ENCODE measurements around the gene RASA3. TPM values are rescaled to one million over a fixed set of nuclear protein-coding genes. Genes with fewer than 3 reads are reported as not detected.

RASA3 gene
- total RNA-seq, 4 donors from 2014 or later = 4.4 to 15.6 (median 8.5) TPM

DNA sequence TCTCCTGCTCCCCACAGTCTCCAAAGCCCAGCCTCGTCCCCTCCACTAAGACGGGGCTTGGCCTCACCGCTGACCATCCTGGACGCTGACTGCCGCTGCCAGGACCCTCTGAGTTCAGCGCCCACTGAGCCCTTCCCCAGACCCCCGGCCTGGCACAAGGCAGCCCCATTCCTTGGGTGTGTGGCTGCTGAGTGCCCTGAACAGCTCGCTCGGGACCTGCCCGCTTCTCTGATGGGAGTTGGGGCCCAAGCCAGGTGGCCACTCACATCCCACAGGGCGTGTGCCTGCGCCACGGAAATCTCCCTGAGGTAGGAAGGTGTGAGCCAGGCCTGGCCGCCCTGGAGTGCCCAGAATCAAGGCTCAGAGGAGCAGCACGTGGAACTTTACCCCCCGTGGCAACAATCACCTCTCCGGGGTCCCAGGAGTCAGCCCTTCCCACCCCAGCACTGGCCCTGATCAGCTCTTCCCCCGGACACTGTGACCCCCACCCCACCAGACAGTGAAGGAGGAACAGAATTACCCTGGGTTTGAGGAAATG is 179.4 kb downstream of the RASA3 start:
- in situ Hi-C loops (cut with MboI; ENCODE audit: low pct_ligation_motif_present in 1 of 4, low pct_unique_long_range_greater_than_20kb in 1 of 4, low sequenced_read_pairs in 3 of 4) = no loop called here
- intact Hi-C loops (cut with DNase I; ENCODE audit: low total_unique reads) = no loop called here
- H3K36me3 ChIP-seq = no peaks in the 10 kb centered on the region
- TF ChIP-seq EP300 (IDR thresholded peaks at IDR 0.05; ENCODE audit: low read depth) = no peak
- no peak for TF ChIP-seq POLR2AphosphoS5 (IDR thresholded peaks at IDR 0.05)
- TF ChIP-seq, protein P1, sequence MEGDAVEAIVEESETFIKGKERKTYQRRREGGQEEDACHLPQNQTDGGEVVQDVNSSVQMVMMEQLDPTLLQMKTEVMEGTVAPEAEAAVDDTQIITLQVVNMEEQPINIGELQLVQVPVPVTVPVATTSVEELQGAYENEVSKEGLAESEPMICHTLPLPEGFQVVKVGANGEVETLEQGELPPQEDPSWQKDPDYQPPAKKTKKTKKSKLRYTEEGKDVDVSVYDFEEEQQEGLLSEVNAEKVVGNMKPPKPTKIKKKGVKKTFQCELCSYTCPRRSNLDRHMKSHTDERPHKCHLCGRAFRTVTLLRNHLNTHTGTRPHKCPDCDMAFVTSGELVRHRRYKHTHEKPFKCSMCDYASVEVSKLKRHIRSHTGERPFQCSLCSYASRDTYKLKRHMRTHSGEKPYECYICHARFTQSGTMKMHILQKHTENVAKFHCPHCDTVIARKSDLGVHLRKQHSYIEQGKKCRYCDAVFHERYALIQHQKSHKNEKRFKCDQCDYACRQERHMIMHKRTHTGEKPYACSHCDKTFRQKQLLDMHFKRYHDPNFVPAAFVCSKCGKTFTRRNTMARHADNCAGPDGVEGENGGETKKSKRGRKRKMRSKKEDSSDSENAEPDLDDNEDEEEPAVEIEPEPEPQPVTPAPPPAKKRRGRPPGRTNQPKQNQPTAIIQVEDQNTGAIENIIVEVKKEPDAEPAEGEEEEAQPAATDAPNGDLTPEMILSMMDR (IDR thresholded peaks at IDR 0.05) = no peak
- no peak for TF ChIP-seq POLR2A (IDR thresholded peaks at IDR 0.05)
- no peaks in the 10 kb centered on the region for H3K27me3 ChIP-seq
- no peaks in the 10 kb centered on the region for H3K9me3 ChIP-seq
- WGBS, 2 donors (ENCODE audit: low coverage in 1 of 2) = 91% methylated on average over 17 of the region's 18 CpGs; no CpG with 5 or more reads in 1 of the 2 donors
- DNase-seq = no peak
- H3K27ac ChIP-seq = no peak overlapping the region
- peaks cover 0 to 7% (median 4%) of the 10 kb centered on the region in 4 donors for H3K4me1 ChIP-seq
- no peak overlapping the region for H3K4me3 ChIP-seq

DNA sequence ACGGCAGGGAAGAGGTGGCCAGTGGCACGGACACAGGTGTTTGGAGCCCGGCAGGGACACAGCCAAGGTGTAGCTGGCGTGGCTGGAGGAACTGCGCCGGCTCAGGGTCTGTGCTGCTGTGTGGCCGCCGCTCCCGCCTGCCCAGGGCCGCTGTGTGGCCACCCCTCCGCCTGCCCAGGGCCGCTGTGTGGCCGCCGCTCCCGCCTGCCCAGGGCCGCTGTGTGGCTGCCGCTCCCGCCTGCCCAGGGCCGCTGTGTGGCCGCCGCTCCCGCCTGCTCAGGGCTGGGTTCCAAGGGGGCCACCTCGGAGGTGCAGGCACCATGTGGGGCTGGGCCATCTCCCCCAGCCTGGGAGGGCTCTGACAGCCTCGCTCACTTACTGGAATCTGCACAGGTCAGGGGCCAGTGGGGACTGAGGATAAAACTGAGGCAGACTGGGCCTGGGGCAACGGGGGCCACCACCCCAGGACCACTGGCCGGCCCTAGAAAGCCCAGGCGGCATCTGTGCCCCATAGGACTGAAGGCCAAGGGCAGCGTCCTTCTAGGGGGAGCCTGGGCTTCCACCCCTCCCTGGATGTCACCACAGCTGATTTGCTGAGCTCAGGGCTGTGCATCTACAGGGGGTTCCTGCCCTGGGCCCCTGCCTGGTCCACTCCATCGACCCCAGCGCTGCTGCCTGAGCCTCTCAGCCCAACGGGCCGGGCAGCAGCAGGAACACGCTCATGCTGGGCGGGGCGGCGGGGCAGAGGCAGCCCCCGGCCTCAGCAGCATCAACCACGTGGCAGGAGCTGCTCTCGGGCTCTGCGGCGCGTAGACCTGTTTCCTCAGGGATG is 180.1 kb downstream of the RASA3 start:
- no peak for DNase-seq
- Histone ChIP-seq H3K27me3 (no peaks in the 10 kb centered on the region), H3K4me3 (no peak overlapping the region), H3K9me3 (no peaks in the 10 kb centered on the region), H3K36me3 (no peaks in the 10 kb centered on the region), H3K27ac (no peak overlapping the region), H3K4me1 (peaks cover 0 to 7% (median 5%) of the 10 kb centered on the region in 4 donors)
- intact Hi-C loops (cut with DNase I; ENCODE audit: low total_unique reads) = no loop called here
- in situ Hi-C loops (cut with MboI; ENCODE audit: low pct_ligation_motif_present in 1 of 4, low pct_unique_long_range_greater_than_20kb in 1 of 4, low sequenced_read_pairs in 3 of 4) = no loop called here
- WGBS, 2 donors (ENCODE audit: low coverage in 1 of 2) = 93% methylated on average over 23 of the region's 42 CpGs; no CpG with 5 or more reads in 1 of the 2 donors
- TF ChIP-seq POLR2A (IDR thresholded peaks at IDR 0.05) (no peak), EP300 (IDR thresholded peaks at IDR 0.05; ENCODE audit: low read depth) (no peak), POLR2AphosphoS5 (IDR thresholded peaks at IDR 0.05) (no peak)
- TF ChIP-seq, protein P1 (IDR thresholded peaks at IDR 0.05) = no peak

DNA sequence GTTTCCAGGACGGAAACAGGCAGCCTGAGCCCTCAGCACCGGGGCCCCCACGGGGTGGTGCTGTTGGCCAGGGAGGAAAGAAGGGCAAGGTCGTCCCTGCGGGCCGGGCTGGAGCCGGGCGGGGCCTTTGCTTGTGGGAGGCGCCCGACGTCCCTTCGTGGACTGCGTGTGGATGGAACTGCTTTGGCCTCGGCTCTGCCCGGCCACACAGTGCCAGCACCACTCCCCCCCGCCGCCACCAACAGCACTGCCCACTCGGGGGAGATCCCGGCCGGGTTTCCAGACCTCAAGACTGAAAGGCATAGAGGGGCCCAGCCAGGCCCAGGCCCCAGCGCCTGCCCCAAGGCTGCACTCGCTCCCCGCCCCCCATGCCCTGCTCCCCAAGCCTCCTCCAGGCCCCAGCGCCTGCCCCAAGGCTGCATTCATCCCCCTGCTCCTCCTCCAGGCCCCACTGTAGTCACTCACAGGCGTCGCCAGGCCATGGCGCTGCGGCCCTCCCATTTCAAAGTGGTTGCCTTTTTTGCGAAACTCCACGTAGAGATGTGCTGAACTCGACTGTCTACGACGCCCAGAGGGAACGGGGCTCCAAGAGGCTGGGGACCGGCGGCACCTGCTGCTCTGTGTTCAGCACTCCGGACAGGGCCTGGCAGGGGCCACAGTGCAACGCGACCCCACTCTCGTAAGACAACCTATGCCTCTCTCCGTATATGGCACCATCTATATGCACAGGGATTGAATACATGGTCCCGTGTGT is 181.0 kb downstream of the RASA3 start:
- TF ChIP-seq, protein P1 (IDR thresholded peaks at IDR 0.05) = peak; percentile 80 to 94 (median 86)
- TF ChIP-seq POLR2AphosphoS5 (IDR thresholded peaks at IDR 0.05) (peak in 1 of 3 donors; percentile 6), EP300 (IDR thresholded peaks at IDR 0.05; ENCODE audit: low read depth) (no peak)
- Histone ChIP-seq H3K27me3 (no peaks in the 10 kb centered on the region), H3K36me3 (no peaks in the 10 kb centered on the region), H3K4me1 (peaks cover 0 to 11% (median 6%) of the 10 kb centered on the region in 4 donors), H3K9me3 (no peaks in the 10 kb centered on the region), H3K27ac (no peak overlapping the region), H3K4me3 (no peak overlapping the region)
- in situ Hi-C loops (cut with MboI; ENCODE audit: low pct_ligation_motif_present in 1 of 4, low pct_unique_long_range_greater_than_20kb in 1 of 4, low sequenced_read_pairs in 3 of 4) (no loop called here), intact Hi-C loops (cut with DNase I; ENCODE audit: low total_unique reads) (loop anchor here (2.0 kb wide), 1 partner anchor 275 kb away; no protein-coding TSS in a partner anchor)
- 0 to 72% methylated on average over 1 to 23 of the region's 42 CpGs for WGBS, 2 donors (ENCODE audit: low coverage in 1 of 2)
- peak; percentile 91 for DNase-seq

All from transverse colon (tissue), 4 donors.